HG03108 (cell line): ENCODE results near the gene RSPH1.
A peak's percentile ranks its signal among the peaks of the same experiment; 100 is the strongest.

Source experiments
- ATAC-seq: cut with Tn5 transposase; IDR thresholded peaks from one replicate; pipeline ENCODE4 v1.9.1; 2021; ENCODE audit warnings: moderate library complexity; ENCODE audit not compliant: unreplicated experiment

RSPH1 gene

GRCh38 chr21:42451941-42452340, 44.1 kb downstream of the RSPH1 start:
- ATAC-seq: no peak

GRCh38 chr21:42448686-42449085, 47.3 kb downstream of the RSPH1 start:
- no peak for ATAC-seq

DNA sequence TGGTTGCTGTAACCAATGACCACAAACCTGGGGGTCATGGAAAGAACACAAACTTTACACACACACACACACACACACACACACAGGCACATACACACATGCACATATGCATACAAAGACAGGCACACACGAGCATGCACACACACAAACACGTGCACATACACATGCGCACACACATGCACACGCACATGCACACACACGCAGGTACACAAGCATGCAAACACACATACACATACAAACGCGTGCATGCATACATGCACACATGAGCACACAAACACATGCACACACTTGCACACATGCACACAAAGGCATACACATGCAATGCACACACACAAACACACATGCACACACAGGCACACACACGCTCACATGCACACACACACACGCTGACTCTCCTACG, 48.3 kb downstream of the RSPH1 start:
- ATAC-seq: no peak

DNA sequence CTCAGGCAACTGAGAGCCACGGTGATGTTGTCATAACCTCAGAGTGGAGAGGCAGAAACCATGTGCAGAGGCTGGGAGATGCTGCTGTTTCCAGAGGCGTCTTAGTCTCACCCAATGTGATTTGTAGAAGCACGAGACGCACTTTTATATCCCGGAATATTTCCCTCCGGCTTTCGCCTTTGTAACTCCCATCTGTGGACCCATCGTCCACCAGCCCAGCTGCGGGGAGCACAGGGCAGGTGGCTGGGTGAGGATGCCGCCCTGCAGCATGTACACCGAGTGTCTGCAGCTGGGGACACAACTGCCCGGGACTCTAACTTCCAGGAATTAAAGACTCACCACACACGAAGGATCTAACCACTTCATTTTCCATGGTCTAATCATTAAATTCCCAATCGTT, 48.8 kb downstream of the RSPH1 start:
- ATAC-seq: no peak

DNA sequence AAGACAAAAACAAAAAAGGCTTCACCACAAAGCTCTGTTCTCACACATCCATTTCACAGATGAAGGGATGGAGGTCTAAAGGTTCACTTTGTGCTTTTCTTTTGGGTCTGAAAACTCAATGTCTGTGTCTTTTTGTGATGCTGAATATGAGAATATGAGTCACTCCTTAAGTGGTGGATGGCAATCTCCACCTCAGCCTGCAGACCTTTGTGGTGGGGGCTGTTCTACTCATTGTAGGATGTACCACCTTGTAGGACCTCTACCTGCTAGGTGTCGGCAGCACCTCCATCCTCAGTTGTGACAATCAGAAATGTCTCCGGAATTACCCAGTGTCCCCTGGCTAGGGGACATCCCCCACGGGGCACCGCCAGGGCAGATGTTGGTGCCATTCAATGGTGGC, 49.5 kb downstream of the RSPH1 start:
- no peak for ATAC-seq

DNA sequence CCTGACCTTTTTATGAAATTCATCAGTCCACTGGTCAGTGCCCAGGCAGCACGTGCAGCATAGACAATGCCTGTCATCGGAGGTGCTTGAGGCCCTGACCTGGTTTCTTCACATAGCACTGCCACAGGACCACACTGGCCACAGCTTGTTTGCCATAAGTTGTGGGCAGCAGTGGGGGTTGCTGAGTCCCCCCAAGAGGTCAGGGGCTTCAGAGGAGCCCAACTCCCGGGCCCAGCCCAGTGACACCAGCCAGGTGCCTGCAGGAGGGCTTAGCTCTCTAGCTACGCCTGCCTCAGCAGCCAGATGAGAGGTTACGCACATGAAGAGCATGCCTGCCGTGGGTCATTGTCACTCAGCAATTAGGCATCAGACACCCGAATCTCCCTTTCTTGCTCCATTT, 50.7 kb downstream of the RSPH1 start:
- no peak for ATAC-seq

GRCh38 chr21:42444745-42445059, 51.3 kb downstream of the RSPH1 start:
- no peak for ATAC-seq

DNA sequence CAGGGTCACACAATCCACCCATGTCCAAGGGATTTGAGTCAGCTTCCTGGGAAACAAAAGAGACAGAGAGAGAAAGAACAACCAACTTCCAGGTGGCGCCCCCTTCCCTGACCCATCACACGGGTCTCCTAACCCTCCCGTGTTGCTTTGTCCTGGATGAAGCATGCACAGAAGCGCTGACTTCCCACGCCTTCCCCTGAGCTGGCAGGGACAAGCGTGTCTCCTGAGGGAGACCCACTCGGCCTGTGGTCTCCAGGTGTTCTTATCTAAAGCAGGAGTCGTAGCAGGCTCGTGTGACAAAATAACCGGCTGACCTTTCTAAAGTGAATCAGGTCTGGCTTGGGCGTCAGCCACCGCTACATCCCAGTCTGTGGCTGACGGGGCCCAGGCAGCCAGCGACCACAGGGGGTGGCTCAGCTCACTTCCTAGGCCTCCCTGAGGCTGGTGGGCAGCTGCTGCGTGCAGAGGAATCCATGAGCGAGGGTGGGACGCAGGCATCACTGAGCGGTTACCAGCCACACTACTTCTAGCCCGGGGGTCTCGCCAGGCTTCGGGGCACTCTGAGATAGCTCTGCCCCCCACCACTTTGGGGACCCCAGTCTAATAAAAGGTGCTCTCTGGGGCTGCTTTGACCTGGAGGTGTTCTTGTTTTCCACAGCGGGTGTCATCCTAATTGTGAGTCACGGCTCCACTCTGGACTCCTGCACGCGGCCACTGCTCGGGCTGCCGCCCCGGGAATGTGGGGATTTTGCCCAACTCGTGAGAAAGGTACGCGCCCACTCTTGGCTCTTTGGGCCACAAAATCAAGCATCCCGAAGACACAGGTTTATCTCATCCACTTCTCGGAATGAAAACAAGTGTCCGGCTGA, 51.9 kb downstream of the RSPH1 start:
- no peak for ATAC-seq

DNA sequence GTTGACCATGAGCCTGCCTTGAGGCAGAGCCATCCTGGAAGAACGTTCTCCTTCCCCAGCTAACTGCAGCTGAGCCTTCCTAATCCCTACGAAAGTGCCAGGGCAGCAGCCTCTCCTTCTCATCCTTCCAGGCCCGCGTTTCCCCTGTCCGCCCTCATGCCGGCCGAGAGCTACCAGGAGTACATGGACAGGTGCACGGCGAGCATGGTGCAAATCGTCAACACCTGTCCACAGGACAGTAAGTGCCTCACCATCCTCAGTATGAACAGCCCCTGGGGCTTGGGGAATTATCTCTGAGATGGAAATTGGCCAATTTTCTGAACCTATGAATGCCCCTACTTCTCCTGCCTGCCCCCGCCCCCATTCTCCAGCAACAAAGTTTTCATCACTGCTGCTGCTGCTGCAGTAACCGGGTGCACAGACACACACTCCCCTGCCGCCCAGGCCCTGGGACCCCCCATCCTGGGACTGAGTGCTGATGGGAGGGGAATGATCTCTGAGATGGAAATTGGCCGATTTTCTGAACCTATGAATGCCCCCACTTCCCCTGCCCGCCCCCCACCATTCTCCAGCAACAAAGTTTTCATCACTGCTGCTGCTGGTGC, 52.7 kb downstream of the RSPH1 start:
- no peak for ATAC-seq

DNA sequence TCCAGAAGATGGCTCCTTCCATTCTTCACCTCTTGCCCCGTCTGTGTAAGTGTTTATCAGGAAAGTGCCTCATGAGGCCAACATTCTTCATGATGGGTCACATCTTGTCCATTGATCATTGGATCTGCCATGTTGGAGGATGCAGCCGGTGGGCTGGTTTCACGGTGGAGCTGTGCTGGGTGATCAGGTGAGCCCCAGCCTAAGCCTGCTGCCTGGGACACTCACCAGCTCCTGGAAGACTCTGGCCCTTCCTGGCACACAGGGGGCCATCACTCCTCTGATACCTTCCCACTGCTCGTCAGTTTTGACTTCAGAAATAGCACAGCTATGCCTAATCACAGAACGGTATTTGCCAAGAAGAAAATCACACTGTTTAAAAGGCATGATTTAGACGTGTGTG, 54.1 kb downstream of the RSPH1 start:
- no peak for ATAC-seq

DNA sequence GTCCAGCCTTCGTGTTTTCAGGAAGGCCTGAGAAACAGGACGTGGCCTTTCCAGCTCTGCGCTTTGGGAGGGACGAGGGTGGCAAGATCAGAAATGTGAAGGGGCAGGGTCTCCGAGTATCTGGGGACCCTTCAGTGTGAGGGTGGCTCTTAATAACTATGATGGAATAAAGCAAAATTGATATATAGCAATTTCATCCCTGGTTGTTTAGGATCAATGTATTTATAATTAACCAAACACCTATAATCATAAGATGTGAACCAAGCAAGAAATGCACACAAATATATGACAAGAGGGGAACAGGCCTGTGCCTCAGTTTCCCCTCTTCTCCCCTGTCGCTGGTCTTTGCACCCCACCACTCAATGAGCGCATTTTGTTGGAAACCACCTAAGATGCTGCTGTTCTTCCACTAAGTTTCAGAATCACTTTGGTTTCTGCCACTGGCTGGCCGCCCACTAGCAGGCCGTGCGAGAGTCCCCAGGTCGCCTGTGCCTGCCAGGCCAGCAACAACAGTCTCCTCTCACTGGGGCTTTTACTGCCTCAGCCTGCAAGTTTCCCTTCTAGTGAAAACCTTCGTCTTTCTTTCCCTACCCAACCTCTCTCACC, 55.7 kb downstream of the RSPH1 start:
- peak; percentile 70 for ATAC-seq

- ATAC-seq: no peak
These were observed 56.5 kb downstream of the RSPH1 start for GRCh38 chr21:42439284-42440186.

- ATAC-seq: no peak
These were observed 57.5 kb downstream of the RSPH1 start for GRCh38 chr21:42438316-42439205.

GRCh38 chr21:42437786-42438185, 58.2 kb downstream of the RSPH1 start:
- no peak for ATAC-seq

- no peak for ATAC-seq
These were observed 59.1 kb downstream of the RSPH1 start for GRCh38 chr21:42436914-42437313.

DNA sequence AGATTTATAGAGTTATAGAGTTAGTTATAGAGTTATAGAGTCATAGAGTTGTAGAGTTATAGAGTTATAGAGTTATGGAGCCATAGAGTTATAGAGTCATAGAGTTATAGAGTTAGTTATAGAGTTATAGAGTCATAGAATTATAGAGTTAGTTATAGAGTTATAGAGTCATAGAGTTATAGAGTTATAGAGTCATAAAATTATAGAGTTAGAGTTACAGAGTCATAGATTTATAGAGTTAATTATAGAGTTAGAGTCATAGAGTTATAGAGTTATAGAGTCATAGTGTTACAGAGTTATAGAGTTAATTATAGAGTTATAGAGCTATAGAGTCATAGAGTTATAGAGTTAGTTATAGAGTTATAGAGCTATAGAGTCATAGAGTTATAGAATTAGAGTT, 60.2 kb downstream of the RSPH1 start:
- ATAC-seq: no peak

GRCh38 chr21:42435401-42435800, 60.6 kb downstream of the RSPH1 start:
- ATAC-seq: no peak

DNA sequence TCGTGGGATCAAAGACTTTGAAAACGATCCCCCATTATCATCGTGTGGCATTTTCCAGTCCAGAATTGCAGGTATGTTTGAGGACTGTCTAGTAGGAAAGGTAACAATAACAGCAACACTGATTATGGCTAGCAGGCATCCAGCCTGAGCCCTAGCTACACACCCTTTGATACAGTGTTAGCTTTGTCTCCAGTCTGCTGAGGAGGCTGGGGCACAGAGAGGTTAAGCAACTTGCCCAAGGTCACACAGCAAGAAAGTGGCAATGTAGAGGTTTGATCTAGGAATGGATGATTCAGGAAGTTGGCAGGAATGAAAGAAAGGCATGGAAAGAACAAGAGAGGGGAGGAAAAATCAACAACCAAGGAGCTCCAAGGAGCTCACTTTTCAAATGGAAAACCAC, 61.1 kb downstream of the RSPH1 start:
- ATAC-seq: no peak

DNA sequence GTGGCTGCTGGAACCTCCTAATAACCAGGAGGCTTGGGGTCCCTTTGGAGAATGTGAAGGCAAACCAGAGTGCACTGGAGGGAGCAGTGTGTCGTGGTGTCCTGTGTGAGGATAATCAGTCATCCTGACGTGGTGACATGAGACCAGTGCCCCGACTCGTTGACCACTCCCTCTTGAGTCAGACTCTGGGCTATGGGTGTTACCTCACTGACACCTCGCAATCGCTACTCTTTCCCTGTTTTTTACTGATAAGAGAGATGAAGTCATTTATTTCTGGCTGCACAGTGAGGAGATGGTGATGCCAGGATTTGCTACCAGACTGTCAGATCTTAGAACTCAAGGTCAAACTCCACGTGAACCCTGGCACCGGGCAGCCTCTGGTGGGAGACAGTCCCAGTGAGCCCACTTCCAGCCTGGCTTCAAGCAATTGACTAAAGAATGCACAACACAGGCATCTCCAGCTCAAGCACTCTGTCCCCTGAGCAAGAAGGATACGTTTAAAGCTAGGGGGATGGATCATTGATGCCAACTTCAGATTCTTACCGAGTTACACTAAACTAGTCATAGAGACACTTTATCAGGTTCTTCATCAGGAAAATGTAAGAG, 62.0 kb downstream of the RSPH1 start:
- ATAC-seq: no peak

GRCh38 chr21:42432695-42433094, 63.3 kb downstream of the RSPH1 start:
- no peak for ATAC-seq
